Daoy (cell line): ENCODE measurements around the gene RBM10. TPM values are rescaled to one million over a fixed set of nuclear protein-coding genes. Genes with fewer than 3 reads are reported as not detected.

ENCODE experiments used
- DNase-seq: peaks from one replicate; pipeline ENCODE4 v3.0.0-alpha.2; 2015; ENCODE audit warnings: low read depth
- total RNA-seq: library from RNA; depleted of rRNA; stranded (reverse); fragments of >200 nt; shearing (Covaris generic); gene quantifications from 2 replicates; pipeline ENCODE4 v1.2.3, GENCODE V29; 2014

The RBM10 gene
- total RNA-seq, 1 experiment from 2014 or later = 60.9 TPM

- no peak for DNase-seq
Observed at GRCh38 chrX:47175588-47175980, 30.6 kb downstream of the RBM10 start.

- DNase-seq = no peak
Observed at GRCh38 chrX:47176101-47176740, 31.2 kb downstream of the RBM10 start.

- no peak for DNase-seq
Observed at GRCh38 chrX:47177079-47177478, 32.1 kb downstream of the RBM10 start.

- DNase-seq = no peak
Observed at GRCh38 chrX:47178337-47178736, 33.3 kb downstream of the RBM10 start.

- DNase-seq = no peak
Observed at GRCh38 chrX:47179221-47179927, 34.4 kb downstream of the RBM10 start.

GRCh38 chrX:47179928-47180255 lies 34.9 kb downstream of the RBM10 start:
- no peak for DNase-seq

- no peak for DNase-seq
Observed at GRCh38 chrX:47180346-47180745, 35.3 kb downstream of the RBM10 start.

- no peak for DNase-seq
Observed at GRCh38 chrX:47181301-47181700, 36.3 kb downstream of the RBM10 start.

- DNase-seq = no peak
Observed at GRCh38 chrX:47182106-47182700, 37.2 kb downstream of the RBM10 start.

GRCh38 chrX:47184486-47184885 lies 39.5 kb downstream of the RBM10 start:
- no peak for DNase-seq

GRCh38 chrX:47185241-47185640 lies 40.2 kb downstream of the RBM10 start:
- DNase-seq = no peak

- no peak for DNase-seq
Observed at GRCh38 chrX:47186096-47186740, 41.2 kb downstream of the RBM10 start.

- no peak for DNase-seq
Observed at GRCh38 chrX:47187106-47187677, 42.2 kb downstream of the RBM10 start.

- no peak for DNase-seq
Observed at GRCh38 chrX:47189906-47190305, 44.9 kb downstream of the RBM10 start.

GRCh38 chrX:47190445-47191269 lies 45.6 kb downstream of the RBM10 start:
- peak; percentile 91 for DNase-seq

GRCh38 chrX:47191331-47191730 lies 46.3 kb downstream of the RBM10 start:
- DNase-seq = no peak

GRCh38 chrX:47191806-47192401 lies 46.9 kb downstream of the RBM10 start:
- DNase-seq = no peak

GRCh38 chrX:47193475-47194193 lies 48.6 kb downstream of the RBM10 start, which contains the start of gene UBA1:
Gene UBA1 (plus strand): TSS chrX:47193829. CDS start chrX:47198803, 4,974 bp downstream.
- DNase-seq = peak; percentile 90

- no peak for DNase-seq
Observed at GRCh38 chrX:47194194-47194787, 49.3 kb downstream of the RBM10 start.

- no peak for DNase-seq
Observed at GRCh38 chrX:47196098-47196497, 51.1 kb downstream of the RBM10 start.
